C4-2B (cell line): ENCODE measurements around the gene STX17.

ENCODE experiments used
- ZFX ChIP-seq: fragments of 450-650 bp; IDR thresholded peaks from 2 replicates; pipeline ENCODE4 v1.6.1; 2017
- TF ChIP-seq, protein P1 (sequence below): fragments of 450-650 bp; conservative IDR thresholded peaks from 2 replicates; pipeline ENCODE4 v1.5.1; 2017; ENCODE audit warnings: mild to moderate bottlenecking

DNA sequence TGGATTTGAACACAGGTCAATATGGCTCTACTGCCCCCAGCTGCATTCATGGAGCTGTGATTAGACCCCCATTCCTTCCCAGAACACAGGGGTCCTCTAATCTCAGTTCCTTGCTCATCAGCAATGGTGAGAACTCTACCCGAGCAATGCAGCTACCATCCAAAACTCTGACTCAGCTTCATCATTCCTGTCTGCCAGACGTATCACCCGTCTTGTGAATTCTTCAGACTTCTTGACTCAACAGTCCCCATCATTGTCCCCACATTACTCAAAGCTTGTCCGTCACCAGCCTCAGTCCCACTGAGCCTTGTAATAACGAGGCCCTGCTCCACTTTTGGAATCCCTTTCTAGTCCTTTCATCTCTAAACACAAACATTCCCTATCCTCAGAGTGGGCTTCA, 36.3 kb upstream of the STX17 start:
- TF ChIP-seq, protein P1, sequence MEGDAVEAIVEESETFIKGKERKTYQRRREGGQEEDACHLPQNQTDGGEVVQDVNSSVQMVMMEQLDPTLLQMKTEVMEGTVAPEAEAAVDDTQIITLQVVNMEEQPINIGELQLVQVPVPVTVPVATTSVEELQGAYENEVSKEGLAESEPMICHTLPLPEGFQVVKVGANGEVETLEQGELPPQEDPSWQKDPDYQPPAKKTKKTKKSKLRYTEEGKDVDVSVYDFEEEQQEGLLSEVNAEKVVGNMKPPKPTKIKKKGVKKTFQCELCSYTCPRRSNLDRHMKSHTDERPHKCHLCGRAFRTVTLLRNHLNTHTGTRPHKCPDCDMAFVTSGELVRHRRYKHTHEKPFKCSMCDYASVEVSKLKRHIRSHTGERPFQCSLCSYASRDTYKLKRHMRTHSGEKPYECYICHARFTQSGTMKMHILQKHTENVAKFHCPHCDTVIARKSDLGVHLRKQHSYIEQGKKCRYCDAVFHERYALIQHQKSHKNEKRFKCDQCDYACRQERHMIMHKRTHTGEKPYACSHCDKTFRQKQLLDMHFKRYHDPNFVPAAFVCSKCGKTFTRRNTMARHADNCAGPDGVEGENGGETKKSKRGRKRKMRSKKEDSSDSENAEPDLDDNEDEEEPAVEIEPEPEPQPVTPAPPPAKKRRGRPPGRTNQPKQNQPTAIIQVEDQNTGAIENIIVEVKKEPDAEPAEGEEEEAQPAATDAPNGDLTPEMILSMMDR: no peak
- TF ChIP-seq ZFX: no peak
